ENCODE data around the gene TMTC3. TPM values are rescaled to one million over a fixed set of nuclear protein-coding genes. Genes with fewer than 3 reads are reported as not detected.

The TMTC3 gene
- total and polyA plus RNA-seq, 3 experiments from 2014 or later: 1.8 to 10.1 (median 7.7) TPM

DNA sequence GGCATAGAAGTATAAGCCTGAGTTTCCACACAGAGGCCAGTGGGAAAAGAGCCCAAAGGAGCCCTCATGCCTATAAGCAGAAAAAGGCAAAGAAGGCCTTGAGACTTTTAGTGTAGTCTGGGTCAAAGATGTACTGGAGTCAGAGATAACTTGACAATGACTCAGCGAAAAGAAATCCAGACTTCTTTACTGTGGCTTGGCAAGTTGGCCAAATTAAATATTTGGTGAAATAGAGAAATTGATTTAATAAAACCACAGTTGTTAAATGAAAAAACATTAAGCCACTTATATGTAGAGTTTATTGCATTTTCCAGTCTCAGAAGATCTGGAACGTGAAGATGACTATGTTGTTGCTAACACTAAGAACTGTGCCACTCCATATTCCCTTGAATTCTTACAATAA, 105.1 kb downstream of the TMTC3 start:
- ChIA-PET POLR2A (no interaction called here), CTCF (no interaction called here)
- no peaks in the 10 kb centered on the region for H3K9me3 ChIP-seq (ENCODE audit: low read length)
- H3K4me3 ChIP-seq (ENCODE audit: low read length): no peak overlapping the region
- Mint-ChIP-seq H3K27ac (no peak overlapping the region), H3K4me1 (no peaks in the 10 kb centered on the region), H3K4me3 (no peak overlapping the region), H3K9me3 (no peaks in the 10 kb centered on the region), H3K27me3 (peaks cover 0 to 3% of the 10 kb centered on the region in 2 donors), H3K36me3 (peaks cover 0 to 2% (median 0%) of the 10 kb centered on the region in 3 donors)
- H3K27ac ChIP-seq (ENCODE audit: low read depth, low read length): no peak overlapping the region
- H3K4me1 ChIP-seq (ENCODE audit: insufficient read depth, low read length): no peaks in the 10 kb centered on the region
- no peaks in the 10 kb centered on the region for H3K27me3 ChIP-seq (ENCODE audit: insufficient read depth, low read length, poor library complexity, severe bottlenecking)
- DNase-seq: no peak
- no peaks in the 10 kb centered on the region for H3K36me3 ChIP-seq (ENCODE audit: insufficient read depth, low read length)

DNA sequence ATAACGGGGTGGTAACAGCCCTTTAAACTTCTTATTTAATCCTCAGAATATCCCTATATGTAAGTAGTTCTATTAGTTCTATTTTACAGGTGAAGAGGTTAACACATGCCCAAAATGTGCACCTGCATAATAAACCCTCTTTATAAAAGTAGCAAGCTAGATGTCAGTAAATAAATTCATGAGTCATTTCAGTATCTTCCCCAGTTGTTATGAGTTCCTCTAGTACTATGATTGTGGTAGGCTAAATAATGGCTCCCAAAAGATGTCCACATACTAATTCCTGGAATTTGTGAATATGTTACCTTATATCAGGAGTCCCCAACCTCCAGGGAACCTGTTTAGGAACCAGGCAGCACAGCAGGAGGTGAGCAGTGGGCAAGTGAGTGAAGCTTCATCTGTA, 106.5 kb downstream of the TMTC3 start:
- no peaks in the 10 kb centered on the region for H3K4me1 Mint-ChIP-seq
- Histone ChIP-seq H3K4me3 (ENCODE audit: low read length) (no peak overlapping the region), H3K27ac (ENCODE audit: low read depth, low read length) (no peak overlapping the region), H3K9me3 (ENCODE audit: low read length) (no peaks in the 10 kb centered on the region), H3K36me3 (ENCODE audit: insufficient read depth, low read length) (no peaks in the 10 kb centered on the region), H3K4me1 (ENCODE audit: insufficient read depth, low read length) (no peaks in the 10 kb centered on the region), H3K27me3 (ENCODE audit: insufficient read depth, low read length, poor library complexity, severe bottlenecking) (no peaks in the 10 kb centered on the region)
- ChIA-PET POLR2A (no interaction called here), CTCF (no interaction called here)
- peaks cover 0 to 2% (median 0%) of the 10 kb centered on the region in 3 donors for H3K36me3 Mint-ChIP-seq
- peaks cover 0 to 3% of the 10 kb centered on the region in 2 donors for H3K27me3 Mint-ChIP-seq
- H3K9me3 Mint-ChIP-seq: no peaks in the 10 kb centered on the region
- H3K4me3 Mint-ChIP-seq: no peak overlapping the region
- H3K27ac Mint-ChIP-seq: no peak overlapping the region
- DNase-seq: no peak

Other genes with a start within 250 kb of the TMTC3 start
- gene C12orf50, start 112.9 kb upstream of the TMTC3 start, total RNA-seq: not detected
- gene C12orf50, start 112.9 kb upstream of the TMTC3 start, polyA plus RNA-seq: not detected
- 10 to 100 TPM; 14.2 to 15.9 TPM for gene CEP290, start 219 bp upstream of the TMTC3 start, total RNA-seq
- gene CEP290, start 219 bp upstream of the TMTC3 start, polyA plus RNA-seq: 9.8 TPM